GM18498 (cell line): ENCODE data around the gene SECTM1.

ENCODE experiments used
- ATAC-seq: cut with Tn5 transposase; IDR thresholded peaks from one replicate; pipeline ENCODE4 v1.9.1; 2021; ENCODE audit warnings: mild to moderate bottlenecking, moderate library complexity; ENCODE audit not compliant: unreplicated experiment

SECTM1 gene

GRCh38 chr17:82317394-82318168, 16.0 kb downstream of the SECTM1 start, which contains the start of gene CD7:
Gene CD7 (minus strand): TSS chr17:82317608. CDS start chr17:82317495, 113 bp downstream.
- no peak for ATAC-seq

- no peak for ATAC-seq
Observed at GRCh38 chr17:82316651-82317393, 16.7 kb downstream of the SECTM1 start.

- no peak for ATAC-seq
Observed at GRCh38 chr17:82315703-82316358, 17.7 kb downstream of the SECTM1 start.

DNA sequence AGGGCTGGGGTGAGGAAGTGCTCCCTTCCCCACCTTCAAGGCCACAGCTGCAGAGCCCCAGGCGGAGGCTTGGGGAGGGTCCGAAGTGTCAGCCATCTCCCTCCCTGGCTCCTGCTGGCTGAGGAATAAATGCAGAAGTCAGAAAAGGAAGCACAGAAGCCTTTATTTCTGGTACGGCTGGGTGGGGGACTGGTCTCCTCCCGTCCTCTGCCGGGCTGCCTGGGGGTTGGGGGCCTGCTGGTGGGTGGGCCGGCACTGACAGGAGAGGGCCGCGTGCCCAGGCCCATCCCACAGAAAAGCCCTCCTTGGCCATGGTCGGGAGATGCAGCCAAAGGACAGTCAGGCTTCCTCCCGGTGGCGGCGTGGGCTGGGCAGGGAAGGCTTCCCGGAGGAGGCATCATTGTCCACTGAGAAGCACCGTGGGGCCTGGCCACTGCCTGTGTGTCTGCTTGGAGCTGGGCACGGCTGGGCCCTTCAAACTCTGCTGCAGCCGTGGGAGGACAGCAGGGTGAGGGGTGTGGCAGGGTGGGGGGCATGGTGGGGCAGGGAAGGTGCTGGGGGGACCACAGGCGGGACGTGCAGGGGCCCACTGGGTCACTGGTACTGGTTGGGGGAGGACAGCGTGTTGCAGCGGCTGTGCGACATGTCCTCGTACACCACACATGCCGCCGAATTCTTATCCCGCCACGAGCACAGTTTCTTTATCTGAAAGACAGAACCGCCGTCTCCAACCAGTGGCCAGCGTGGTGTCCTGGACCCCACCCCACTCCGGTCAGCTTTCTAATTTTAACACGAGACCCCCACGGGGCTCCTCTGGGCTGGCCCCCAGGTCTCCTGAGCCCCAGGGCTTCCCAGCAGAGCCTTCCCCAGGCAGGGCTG, 18.6 kb downstream of the SECTM1 start:
- ATAC-seq, result no peak

GRCh38 chr17:82314012-82314726, 19.4 kb downstream of the SECTM1 start:
- ATAC-seq, result no peak

GRCh38 chr17:82313195-82314011, 20.2 kb downstream of the SECTM1 start:
- ATAC-seq, result no peak

- ATAC-seq, result no peak
Observed at GRCh38 chr17:82311971-82312370, 21.6 kb downstream of the SECTM1 start.

DNA sequence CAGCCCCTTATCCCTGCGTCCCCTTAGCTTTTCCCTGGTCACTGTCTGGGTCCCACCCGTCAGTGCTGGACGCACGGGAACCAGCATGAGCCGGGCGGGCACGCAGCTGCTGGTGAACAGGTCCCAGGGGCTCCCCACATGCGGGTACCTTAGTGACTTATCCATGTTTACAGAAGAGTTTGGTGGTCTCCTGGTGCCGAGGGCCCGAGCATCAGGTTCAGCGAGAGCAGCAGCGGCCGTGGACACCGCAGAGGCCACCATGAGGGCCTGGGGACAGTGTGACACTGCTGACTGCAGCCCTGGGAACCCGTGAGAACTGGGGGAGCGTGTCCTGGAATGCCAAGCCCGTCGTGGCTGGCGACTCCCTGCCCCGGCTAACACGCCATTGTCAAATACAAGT, 22.7 kb downstream of the SECTM1 start:
- no peak for ATAC-seq

DNA sequence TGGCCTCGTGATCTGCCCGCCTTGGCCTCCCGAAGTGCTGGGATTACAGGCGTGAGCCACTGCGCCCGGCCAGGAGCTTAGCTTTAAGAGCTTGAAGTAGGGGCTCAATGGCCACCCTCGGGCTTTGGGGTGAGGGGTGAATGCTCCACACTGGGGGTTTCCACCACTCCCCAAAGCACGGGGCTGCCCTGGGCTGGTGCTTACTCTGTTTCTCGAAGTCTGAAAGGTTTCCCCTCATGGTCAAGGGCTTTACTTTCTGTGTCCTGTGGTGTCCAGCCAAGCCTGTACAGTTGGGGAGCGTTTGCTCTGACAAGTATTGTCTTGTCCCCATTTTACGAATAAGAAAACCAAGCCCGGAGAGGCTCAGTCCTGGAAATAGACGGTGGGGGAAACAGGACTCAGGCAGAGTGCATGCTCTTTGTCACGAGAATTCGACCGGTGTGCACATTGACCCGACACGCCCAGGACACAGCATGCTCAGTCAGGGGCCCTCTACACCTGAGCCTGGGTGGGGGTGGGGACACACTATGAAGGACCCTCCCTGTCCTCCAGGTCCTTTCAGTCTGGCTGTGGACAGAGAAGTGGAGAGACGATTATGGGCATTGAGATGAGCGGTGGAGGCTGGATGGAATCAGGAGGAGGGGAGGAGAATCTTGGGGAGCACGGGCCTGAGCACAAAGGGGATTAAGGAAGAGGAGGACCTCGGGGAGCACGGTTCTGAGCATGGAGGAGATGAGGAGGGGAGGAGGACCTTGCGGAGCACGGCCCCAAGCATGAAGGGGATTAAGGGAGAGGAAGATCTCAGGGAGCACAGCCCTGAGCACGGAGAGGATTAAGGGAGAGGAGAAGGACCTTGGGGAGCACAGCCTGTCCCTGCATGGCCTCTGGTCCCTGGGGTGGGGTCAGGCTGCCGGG, 23.7 kb downstream of the SECTM1 start:
- no peak for ATAC-seq

- ATAC-seq, result no peak
Observed at GRCh38 chr17:82305727-82306300, 27.8 kb downstream of the SECTM1 start.

DNA sequence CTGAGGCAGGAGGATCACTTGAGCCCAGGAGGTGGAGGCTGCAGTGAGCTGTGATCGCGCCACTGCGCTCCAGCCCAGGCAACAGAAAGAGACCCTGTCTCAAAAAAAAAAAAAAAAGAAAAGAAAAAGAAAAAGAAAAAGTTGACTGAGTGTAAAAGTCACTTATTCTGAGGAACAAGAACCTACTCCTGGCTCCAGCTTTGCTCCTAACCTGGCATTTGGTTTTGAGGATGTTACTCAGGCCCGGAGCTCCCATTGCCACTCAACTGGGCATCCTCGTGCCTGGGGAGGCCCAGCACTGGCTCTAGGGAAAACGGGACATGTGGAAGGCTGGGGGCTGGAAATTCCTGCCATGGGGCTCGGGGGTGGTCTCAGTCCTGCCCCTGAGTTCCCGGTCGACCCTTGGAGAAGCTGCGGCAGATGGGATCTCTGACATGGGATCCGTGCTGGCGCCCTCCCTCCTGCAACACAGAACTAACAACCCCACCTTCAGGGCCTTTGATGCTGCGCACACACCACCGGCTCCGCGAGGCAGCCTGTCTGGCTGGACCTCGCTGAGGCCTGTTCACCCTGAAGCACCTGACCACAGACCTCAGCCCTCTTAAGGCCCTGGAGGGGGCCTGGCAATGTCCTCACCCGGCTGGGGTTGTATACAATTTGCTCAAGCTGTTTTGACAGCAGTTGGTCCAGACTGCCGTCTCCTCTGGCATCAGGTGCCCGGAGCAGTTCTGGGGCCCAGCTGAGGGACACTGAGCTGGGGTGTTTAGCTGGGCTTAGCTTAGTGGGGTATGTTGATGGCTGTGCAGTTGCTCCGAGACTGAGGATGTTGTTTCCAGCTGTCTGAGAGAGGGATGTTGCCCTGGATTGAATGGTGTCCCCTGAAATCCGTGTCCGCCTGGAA, 28.5 kb downstream of the SECTM1 start:
- ATAC-seq, result no peak

DNA sequence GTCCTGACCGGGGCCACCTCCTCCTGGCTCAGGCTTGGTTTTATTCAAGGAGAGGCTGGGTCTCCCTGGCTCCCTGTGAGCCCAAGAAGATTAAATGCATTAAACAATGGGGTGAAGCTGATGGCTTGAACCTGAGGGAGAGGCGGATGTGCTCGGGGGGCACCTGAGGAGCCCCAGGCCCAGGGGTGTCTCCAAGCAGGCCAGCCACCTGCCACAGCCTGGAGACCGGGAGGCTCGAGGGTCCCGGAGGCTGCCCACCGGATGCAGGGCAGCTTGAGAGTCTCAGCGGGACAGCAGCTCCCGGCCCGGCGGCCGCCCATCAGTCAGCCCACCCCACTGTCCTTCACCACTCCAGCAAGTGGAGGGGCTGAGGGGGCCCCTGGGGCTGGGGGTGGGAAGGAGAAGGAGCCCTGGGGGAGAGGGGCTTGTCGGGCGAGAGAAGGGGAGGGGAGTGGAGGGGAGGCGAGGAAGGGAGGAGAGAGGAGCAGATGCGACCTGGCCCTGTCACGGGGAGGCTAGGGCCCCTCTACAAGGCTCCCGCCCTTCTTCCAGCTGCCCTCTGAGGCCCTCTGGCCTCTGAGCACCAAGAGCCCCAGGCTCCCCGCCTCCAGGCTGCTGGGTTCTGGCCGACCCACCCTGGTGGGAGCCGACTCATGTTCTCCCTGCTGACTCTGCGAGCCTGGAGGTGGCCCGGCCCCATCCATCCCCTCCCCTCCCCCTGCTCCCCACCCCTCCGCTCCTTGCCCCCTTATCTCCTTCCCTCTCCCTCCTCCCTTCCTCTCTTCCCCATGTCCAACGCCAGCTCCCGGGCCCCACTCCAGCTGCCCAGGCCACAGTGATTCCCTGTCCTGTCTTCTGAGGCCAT, 29.4 kb downstream of the SECTM1 start:
- ATAC-seq, result no peak

GRCh38 chr17:82302991-82303943, 30.3 kb downstream of the SECTM1 start:
- ATAC-seq, result no peak

DNA sequence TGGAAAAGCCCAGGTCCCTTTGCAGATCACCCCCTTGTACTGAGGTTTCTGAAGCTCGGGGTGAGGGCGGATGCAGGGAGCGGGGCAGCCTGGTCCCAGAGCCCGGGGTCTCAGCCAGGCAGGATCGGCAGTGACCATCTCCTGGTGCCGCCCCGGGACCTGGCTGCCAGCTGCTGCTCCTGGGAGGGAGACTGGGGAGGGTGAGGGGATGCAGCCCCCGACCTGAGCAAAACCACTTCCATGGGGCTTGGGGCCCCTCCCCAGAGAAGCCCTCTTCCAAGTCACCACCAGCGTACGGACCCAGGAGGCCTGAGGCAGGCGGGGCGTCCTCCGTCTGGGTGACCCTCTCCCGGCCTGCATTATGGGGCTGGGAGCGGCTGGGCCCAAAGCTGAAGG, 31.0 kb downstream of the SECTM1 start:
- ATAC-seq, result no peak
